Activated CD4-positive, alpha-beta T cell treated with anti-CD3 and anti-CD28 coated beads for 1 hour (primary cell): ENCODE results near the gene CA5A.
A peak's percentile ranks its signal among the peaks of the same experiment; 100 is the strongest.

ENCODE experiments used
- DNase-seq: peaks from one replicate; pipeline ENCODE4 v3.0.0-alpha.2; 2020

CA5A gene

DNA sequence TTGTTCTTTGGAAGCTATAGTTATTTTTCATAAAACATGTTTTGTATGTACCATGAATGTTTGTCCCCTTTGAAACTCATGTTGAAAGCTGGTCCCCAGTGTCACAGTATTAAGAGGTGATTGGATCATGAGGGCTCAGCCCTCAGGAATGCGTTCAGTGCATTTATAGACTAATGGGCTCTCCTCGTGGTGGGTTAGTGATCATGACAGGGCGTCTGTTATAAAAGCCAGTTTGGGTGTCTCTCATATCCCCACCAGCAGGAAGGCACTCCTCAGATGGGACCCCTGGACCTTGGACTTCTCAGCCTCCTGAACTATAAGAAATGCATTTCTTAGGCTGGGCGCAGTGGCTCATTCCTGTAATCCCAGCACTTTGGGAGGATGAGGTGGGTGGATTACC, 25.3 kb upstream of the CA5A start:
- DNase-seq: no peak

DNA sequence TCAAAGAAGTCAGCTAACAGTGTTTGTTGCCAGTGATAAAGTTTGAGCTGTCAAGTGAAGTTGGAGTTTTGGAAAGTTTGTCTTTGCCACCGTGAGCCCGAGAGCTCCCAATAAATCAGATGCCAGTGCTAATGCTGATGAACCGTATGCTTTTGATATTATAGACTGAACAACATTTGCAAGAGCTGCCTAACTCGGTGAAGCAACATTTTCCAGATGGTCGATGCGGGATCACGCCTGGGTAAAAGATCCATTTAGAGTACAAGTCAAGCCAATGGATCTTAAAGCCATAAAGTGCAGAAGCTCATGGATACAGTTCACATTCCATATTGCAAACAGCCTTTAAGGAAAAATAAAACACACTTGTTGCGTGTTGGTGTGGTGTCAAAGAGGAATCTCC, 24.5 kb upstream of the CA5A start:
- DNase-seq: no peak

DNA sequence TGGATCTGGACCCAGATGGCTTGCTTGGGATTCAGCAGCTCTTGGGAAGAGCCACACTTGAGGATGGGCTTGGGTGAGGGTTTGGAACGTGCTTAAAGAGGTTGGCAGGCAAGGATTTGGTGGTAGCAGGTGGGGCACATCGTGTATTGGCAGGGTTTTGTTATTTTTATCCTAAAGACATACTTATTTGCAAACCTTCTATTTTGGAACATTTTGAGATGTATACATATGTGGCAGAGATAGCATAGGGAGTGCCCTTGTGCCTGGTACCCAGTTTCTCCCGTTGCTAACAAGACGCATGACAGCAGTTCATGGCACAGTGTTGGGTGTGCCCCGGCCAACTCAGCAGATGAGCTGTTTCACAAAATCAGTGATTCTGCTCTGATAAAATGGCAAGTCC, 24.0 kb upstream of the CA5A start:
- no peak for DNase-seq

DNA sequence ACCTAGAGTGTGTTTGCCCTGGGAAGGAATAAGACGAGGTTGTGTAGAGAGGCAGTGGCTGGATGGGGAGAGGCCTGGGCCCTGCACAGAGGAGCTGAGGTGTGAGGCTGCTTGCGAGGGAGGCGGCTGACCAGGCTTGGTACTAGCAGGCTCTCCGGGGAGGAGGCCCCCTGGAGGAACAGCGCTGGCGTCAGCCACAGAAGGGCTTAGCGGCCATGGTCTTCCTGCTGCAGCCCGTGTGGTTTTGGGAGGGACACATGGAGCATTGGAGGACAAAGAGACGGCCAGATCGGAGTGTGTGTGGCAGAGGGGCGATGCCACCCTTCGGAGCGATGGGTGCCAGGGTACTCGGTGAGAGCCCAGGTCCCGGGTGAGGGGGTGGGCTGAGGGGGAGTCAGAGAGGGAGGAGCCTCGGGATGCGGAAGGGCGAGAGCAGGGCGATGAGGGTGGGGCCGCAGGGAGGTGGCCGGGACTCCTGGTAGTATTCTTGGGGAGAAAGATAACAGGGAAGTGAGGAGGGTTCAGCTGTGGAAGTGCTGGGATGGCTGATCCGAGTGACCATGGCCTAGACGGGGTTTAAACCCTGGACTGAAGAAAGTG, 23.2 kb upstream of the CA5A start:
- no peak for DNase-seq

DNA sequence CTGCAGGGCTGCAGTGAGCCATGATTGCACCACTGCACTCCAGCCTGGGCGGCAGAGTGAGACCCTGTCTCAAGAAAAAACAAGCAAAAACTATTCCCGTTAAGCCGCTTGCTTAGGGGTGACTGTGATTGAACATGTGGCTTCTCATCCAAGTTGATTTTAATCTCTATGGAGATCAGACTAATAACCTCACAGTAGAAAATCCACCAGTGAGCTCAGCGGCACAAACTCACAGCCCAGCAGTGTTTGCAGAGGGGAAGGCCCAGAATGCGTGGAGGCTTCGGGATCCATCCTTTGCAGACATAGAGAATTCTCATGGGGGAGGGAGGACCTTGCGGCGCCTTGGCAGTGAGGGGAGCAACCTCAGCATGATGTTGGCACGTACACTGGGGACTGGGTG, 22.3 kb upstream of the CA5A start:
- DNase-seq: no peak

DNA sequence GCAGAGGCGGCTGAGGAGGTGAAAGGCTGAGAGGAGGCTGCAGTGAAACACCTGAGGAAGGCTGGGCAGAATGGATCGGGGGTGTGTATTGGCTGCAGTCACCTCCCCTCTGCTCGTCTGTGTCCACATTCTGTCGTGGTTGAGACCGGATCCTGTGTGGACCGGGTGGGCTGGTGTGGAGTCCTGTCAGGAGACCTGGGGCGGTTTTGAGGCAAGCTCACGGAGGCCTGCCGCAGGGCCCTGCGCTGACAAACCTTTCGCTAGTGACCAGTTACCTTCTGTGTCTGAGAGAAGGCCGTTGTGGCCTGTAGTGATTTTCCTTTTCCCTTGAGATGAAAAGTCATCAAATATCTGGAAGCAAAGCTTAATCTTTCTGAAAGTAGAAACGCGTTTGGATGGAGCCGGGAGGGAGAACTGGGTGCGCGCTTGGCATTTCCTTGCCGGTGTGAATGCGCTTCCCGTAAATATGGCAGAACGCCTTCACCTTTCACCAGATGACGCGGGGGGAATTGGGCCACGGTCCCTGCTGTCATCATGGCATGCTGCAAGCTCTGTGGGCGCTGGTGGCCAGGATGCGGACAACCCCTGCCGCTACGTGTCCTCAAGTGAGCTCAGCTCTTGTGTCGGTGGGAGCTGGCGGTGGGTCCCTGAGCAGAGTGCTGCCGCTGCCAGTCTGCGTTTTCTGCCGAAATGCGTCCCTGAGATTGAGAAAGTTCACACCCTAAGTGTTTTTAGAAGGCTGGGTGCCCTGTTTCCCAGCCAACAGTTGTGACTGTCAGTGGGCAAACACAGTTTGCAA, 21.2 kb upstream of the CA5A start:
- DNase-seq: no peak

DNA sequence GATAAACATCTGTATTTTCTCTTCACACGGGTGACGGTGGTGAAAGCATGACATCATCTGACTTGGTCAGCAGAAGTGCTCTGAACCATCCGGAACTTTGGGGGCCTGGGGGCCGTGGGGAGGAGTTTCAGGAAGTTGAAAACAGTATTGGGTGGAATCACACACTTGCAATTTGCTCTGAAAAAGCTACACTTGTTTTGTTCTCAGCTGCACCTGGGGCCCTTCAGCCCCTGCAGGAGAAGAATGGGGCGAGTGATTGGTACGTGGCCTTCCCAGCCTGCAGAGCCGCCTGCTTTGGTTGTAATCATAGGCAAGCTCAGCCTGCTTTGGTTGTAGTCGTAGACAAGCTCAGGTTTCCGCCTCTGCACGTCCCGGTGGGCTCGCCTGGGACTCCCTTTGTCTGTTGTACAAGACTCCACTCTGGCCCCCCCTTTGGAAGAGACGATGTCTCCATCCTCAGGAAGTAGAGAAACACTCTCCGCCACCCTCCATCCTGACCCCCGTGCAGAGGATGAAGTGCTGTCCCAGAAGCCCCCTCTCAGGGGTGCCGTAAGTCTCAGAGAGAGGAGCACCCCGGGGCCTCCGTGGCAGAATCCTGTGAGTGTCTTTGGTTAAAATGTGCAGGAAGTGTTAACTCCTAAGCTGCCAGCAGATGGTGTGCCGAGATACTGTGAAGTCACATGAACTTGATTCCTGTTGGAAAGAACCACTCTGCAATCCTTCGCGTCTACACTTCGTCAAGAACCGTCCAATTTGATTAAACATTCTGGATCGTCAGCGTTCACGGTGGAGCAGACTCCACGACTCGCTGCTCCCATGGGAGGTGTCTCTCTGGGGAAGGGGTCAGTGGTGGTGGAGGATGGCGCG, 20.3 kb upstream of the CA5A start:
- peak; percentile 50 for DNase-seq

DNA sequence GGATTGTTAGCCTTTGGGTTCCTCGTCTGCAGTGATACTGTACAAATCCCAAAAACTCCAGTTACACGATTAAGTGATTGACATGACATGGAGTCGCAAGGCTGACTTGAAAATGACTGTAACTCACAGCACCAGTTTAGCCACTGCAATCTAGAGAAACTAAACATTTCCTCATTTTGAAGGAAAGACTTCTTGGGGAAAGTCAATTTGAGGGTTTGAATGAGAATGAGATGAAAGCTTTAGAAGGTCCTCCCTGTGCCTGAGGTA, 19.7 kb upstream of the CA5A start:
- no peak for DNase-seq

DNA sequence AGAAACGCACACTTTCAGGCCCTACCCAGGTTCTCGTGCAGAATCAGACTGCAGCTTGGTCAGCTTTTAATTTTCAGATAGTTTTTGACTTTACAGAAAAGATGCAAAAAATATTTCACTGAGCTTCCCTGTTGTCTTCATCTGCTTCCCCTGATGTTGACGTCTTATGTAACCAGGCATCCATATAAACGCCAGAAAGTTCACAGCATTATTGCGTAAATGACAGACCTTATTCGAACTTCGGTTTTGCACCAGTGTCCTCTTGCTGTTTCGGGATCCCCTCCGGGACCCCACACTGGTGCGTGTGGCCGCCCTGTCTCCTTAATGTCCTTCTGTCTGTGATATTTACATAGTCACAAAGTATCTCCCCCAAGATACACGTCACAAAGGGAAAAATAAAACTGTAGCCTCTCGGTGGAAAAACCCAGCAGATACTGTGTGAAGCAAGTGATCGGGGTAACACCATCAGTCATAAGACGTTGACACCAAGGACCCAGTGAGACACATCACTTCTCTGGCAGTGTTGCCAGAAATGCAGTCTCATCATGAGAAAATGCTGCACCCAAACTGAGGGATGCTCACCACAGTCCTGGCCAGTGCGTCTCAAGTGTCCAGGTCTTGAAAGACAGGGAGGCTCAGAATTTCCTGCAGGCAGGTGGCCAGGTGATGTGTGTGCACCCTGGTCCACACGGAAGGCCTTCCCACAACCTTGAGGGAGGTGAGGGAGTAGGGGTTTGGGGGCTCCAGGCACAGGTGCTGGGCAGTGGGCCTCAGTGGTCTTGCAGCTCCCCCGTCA, 19.2 kb upstream of the CA5A start:
- no peak for DNase-seq

DNA sequence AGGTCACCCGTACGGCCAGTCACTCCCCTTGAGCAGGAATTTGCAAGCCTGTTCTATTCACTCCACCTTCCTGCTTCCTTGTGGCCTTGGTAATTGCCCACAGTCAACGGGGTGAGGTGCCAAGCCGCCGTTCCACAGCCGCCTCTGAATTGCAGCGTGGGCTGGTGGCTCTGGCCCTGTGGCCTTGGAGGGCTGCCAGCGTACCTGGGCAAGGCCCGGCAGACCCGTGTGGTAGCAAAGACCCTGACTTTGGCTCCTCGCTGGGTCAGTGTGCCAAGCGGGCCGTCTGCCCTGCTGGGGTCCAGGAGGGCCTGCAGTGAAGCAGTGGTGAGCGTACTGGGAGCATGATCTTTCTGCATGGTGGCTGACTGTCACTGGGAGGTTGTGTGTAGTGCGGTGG, 18.5 kb upstream of the CA5A start:
- no peak for DNase-seq

DNA sequence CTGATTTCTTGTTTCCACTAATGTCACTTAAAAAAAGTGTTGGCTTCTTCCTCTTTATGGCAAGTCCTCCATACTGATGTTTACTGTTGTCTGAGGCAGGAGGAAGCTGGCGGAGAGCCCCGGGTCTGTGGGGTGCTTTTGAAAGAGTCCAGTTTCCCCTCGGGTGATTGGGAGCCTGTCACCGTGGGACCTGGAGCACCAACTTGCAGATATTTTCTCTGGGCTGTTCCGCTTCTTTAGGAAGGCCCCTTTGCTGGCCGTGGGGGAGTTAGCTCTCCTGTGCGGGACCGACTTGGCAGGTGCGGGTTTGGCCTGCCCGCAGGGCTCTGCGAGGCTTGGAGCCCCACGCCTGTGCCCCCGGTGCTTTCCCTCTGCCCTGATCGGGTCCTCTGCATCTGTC, 18.0 kb upstream of the CA5A start:
- no peak for DNase-seq

DNA sequence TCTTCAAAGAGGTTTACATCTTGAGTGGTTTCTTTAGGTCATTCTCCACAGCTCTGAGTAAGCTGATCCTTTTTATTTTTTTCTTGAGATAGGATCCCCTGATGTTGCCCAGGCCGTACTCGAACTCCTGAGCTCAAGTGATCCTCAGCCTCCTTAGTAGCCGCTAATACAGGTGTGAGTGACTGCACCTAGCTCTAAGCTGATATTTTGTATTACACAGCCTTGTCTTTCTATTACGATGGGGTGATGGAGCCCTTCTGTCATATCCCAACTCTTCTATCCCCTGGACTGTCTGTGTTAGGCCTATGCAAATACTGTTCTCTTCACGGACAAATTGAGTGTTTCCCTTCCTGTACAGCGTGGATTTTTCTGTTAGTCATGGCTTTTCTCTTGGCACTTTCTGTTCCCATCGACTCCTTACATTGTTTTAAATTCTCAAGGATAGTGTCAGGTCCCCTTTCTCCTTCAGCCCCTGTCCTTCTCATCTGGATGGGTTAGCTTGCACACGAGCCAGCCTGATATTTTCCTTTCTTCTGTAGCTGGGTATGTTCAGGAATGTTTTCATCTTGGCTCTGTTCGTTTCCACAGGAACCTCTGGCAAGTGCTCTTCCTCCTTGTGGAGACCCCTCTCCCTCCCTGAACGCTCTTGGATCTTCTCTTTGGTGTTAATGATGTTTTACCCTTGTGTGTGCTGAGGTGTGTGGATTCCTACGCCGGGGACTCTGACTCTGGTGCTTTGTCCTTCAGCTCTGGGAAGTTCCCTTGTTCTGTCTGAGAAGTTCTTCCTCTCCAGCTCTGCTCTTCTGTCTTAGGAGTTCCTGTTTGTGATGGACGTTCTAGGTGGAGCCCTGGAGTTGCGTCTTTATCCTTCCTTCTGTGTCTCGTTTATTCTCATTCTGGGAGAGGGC, 17.2 kb upstream of the CA5A start:
- no peak for DNase-seq

DNA sequence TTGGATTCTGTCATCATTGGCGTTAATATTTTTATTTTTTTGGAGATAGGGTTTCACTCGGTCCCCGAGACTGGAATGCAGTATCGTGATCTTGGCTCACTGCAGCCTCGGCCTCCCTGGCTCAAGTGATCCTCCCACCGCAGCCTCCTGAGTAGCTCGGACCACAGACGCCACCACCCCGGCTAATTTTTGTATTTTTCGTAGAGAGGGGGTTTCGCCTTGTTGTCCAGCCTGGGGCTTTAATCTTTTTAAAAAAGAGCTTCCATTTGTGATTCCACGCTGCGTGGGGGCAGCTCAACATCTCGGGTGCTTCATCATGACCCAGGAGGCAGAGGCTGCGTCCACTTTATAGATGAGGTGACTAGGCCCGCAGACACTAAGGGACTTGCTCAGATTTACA, 16.4 kb upstream of the CA5A start:
- DNase-seq: no peak

DNA sequence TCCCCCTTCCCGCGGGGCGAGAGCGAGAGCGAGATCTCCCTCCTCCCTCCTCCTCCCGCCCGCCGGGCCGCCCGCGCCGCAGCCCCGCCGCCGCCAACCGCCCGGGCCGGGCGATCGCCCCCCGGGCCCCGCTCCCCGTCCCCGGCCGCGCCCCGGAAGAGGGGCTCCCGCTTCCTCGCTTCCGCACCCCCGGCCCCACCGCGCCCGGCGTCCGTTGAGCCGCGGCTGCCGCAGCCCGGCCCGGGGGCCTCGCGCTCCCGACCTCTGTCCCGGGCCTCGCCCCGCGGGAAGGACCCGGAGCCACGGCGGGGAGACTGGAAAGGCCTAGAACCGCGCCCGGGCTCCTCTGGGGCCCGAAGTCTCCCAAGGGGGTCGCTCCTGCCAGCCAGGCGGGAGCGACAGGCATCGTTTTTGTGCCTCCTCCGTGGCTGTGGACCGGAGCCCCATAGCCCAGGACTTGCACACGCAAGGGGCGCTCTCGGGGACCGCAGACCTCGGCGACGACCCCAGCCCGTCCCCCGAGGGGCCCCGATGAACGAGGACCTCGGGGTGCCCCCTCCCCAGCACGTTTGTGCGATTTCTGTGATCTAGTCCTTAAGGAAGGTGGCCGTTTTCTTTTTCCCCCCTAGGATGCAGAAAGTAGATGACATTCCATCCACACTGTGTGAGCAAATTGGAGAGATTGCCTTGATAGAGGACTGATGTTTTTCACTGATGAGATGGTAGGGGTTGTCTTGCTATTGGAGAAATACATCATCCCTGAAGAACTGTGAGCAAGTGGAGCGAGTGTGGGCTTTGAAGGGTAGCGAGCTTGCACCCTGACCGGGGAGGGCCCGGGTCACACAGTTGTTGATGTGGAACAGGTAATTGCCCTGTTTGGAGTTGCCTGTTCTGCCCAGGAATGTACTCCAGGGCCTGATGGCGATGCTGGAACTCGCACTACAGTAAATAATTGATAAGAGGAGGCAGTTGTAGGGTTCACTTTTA, 15.5 kb upstream of the CA5A start:
- no peak for DNase-seq

DNA sequence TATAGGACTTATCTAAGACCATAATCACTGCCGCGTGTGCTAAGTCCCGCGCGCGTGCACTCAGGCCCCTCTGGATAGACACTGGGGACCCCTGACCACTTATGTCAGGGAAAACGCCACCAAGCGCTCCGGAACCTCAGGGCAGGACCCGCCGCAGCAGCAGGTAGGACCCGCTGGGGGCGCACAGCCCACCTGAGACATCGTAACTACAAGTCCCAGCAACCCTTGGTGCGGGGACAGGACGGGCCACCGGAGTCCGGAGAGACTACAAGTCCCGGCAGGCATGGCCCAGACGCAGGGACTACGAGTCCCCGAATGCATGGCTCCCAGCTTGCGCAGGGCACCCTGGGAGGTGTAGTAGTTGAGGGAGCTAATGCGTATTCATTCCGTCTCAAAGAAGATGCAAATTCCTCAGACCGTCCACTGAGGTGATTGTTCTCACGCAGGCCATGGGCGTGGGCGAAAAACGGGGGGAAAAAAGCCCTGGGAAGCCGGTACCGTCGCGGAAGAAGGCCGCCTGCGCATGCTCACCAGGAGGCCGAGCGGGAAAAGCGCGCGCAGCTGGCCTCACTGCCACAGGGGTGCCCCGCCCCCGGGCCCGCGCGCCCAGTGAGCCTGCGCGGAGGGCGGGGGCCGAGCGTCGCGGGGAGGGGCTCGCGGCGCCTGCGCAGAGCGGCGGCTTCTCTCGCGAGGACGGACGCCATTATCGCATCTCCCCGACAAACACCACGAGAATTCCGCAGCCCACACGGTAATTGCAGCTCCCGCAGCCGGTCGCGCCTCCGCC, 14.6 kb upstream of the CA5A start, which contains the start of gene BANP:
TSS of gene BANP (plus strand) at position 670 of the 787 bp plus-strand sequence. CDS start 23,682 bp downstream, outside the sequence.
- DNase-seq: peak; percentile 96

DNA sequence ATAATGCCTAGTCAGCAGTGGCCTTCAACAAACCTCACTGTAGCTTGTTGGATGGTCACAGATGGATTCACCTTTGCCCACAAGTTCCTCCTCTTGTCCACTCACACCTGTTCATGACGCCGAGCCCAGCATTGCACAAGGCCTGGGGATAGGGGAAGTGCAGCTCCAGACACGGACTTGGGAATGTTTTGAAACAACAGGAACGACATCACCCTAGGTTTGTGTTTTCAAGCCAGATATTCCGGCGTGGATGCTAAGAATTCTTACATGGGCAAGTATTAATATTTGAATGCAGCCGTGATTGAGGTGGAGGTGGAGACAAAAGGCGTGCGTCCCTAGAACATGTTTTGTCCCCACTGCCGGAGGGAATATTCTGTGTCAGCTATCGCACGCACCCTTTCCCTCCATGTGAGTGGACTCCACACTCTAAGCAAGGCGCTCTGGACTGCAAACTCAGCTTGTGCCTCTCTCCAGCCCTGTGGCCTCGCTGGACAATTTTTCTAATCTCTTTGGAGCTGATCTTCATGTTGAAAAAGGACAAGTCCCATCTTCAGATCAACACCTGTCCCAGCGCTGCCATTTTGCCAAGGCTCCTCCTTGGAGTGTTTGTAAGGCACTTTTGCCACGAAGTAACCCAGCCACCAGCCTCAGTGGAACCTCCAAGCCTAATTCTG, 12.9 kb upstream of the CA5A start:
- DNase-seq: no peak

DNA sequence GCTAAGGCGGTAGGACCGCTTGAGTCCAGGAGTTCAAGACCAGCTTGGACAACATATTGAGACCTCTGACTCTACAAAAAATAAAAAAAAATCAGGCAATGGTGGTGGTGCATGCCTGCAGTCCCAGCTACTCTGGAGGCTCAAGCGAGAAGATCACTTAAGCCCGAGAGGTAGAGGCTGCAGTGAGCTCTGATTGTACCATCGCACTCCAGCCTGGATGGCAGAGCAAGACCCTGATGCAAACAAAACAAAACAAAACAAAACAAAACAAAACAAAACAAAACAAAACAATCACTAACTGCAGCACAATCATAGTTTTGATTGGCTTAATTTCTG, 12.4 kb upstream of the CA5A start:
- no peak for DNase-seq

DNA sequence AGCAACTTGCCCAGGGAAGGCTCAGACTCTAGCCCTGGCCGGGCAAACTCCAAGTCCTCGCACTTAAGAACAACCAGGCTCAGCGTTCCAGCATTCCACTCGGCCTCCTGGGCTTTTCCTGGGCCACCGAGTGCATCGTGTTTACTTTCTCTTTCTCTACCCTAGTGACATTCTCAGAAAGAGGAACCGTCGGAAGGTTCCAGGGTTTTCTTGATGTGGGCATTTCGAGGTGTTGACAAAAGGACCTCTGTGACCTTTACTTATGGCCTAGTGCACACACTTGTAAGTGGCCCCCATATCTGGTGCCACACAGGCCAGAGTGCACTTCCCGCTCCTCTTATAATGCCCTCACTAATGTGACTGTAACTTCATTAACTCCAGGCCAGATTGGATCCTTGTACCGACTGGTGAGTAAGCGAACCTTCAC, 11.8 kb upstream of the CA5A start:
- no peak for DNase-seq

DNA sequence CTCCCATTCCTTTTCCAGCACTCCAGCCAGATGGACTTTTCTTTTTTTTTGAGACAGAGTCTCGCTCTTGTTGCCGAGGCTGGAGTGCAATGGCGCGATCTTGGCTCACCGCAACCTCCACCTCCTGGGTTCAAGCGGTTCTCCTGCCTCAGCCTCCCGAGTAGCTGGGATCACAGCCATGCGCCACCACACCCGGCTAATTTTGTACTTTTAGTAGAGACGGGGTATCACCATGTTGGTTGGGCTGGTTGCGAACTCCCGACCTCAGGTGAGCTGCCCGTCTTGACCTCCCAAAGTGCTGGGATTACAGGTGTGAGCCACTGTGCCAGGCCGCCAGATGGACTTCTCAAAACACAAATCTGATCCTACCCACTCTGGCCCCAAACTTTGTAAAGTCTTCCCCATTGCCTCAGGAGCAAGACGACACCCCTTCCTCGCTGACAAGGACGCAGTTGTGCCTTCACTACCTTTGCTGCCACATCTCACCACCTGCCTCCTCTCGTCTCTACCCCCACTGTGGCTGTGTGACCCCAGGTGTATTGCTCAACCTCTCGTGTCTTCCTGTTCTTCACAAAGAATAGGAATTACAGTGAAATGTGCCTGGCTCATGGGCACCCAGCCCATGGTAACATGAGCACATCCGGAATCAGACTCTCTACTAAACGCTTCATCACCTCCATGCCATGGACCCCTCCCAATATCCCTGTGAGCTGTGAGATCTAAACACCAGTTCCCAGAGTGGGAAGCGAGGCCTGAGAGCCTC, 11.2 kb upstream of the CA5A start:
- DNase-seq: no peak
